Measurements from ENCODE around the gene GALNT17.

Gene GALNT17

GRCh38 chr7:71345117-71345884 lies 213.4 kb downstream of the GALNT17 start:
- no peak for DNase-seq

DNA sequence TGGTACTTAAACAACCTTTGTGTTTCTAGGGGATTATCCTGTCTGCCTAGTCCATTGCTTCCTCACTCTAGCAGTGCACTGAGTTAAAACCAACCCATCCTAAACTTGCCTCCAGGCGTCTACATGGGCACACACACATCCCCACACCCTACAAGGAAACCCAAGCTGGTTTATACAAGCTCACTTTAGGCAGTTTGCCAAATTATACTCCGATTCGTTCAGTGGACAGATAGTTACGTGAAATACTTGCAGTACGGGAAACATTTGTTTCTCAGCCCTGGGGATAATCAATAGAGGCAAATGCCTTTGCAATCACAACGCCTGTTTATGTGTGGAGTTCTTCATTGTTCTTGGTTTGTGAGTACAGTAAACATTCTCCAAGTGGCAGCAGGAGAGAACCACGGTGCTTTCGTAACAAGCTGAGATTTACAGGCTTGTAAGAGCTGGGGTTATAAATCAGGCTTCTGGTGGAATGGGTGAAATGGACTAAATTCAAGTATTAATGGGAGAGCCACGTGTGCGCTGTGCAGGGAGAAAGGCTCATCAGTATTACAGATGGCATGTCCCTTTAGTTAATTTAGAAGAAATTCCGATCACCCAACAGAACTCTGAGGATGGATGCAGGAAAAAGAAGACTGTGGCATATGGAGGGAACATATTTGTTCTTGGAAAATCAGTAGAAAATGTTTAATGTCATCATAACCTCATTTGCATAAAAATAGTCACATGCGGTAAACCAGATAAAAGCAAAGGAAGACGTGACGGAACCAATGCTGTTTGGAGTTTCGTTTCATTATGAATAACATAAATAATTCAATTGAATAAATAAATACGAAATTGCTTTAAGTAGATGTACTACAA lies 217.1 kb downstream of the GALNT17 start:
- no peak for DNase-seq

DNA sequence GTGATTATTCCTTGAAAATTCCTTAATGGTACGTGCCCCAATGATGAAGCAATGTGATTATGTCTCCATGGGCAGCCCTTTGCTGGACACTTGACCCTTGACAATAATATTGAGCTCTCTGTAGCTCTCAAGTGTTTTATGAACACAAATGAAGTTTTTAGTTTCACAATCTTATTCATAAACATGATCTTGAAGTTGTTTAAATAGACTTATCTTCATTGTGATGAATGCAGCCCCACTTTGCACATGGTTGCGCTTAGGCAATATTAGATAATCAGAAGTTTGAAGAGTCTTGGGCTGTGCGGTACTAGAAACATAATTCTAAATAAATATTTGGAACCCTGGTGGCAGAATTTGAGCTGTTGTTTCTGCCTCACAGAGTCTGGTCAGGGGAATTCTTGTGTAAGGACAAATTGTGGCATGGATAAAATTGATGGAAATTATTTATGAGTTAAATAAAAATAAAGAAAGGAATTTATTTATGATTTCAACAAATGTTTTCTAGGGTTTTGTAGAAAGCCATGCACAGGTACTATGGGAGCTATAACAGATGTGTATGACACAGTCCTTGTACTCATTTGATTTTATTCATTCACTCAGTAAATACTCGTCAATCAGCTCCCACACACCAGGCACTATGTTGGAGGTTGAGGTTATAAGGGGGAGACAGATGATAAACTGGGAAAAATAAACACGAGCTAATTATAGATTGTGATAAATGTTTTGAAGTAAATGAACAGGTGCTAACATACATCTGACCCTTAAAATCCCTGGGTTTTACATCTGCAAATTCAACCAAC lies 217.9 kb downstream of the GALNT17 start:
- no peak for DNase-seq

DNA sequence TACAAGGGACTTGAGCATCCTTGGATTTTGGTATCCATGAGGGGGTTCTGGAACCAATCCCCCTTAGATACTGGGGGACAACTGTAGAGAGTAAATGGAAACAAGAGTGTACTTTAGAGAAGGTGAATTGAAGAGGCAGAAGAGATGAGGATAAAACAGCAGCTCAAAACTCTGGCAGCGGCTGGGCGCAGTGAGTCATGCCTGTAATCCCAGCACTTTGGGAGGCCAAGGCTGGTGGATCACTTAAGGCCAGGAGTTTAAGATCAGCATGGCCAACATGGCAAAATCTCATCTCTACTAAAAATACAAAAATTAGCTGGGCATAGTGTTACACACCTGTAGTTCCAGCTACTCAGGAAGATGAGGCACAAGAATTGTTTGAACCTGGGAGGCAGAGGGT lies 218.7 kb downstream of the GALNT17 start:
- DNase-seq: no peak

- DNase-seq: no peak
Measured at GRCh38 chr7:71354716-71355115, 222.8 kb downstream of the GALNT17 start.

GRCh38 chr7:71361451-71362032 lies 229.6 kb downstream of the GALNT17 start:
- no peak for DNase-seq

GRCh38 chr7:71362240-71362639 lies 230.3 kb downstream of the GALNT17 start:
- no peak for DNase-seq

GRCh38 chr7:71363223-71363622 lies 231.3 kb downstream of the GALNT17 start:
- DNase-seq: no peak

DNA sequence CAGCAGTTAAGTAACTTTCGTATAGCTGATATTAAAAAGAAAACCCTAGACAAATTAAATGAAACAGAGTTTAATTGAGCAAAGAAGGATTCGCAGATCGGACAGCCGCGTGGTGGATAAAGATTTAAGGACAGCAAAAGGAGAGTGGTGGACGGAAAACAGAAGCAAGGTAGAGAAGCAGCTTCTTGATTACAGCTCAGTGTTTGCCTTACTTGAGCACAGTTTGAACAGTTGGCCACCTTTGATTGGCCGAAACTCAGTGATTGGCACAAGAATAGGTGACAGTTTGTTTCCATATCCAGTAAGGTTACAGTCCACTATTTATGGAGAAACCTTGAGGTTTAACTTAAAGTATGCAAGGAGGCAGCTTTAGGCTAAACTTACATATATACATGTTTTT lies 231.7 kb downstream of the GALNT17 start:
- no peak for DNase-seq

DNA sequence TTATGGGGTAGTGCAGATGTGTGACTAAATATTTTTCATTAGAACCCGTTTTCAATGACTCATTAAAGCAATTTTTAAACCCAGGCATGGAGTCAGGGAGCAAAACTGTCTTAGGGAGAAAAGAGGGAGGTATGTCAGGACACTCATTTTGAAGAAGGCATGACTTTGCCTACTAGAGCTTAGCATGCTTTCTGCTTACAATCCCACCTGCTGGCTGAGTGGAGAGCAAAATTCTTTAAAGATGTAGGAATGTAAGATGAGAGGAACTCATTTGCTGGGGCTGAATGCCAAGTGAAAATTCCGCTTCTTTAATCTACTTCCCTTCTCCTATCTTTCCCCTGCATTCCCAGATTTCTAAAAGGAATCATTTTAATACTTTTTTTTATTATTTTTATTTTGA lies 232.6 kb downstream of the GALNT17 start:
- no peak for DNase-seq

DNA sequence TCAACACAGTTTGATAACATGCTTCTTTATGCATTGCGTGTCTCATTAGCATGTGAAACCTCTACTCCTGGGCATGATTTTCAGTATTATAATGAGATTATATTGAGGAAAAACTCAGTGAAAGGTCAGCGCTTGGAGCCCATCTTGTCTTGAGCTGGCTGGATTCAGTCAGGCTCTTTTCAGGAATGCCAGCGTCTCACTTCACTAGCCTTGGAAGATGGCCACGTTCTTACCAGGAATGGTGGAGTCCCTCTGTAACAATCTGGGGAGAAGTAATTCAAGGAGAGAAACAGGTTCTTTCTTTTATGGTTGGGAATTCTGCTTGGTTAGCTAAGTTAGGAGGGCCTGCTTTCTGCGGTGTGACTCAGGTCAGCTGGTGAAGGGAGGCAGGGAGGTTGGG lies 241.0 kb downstream of the GALNT17 start:
- no peak for DNase-seq

DNA sequence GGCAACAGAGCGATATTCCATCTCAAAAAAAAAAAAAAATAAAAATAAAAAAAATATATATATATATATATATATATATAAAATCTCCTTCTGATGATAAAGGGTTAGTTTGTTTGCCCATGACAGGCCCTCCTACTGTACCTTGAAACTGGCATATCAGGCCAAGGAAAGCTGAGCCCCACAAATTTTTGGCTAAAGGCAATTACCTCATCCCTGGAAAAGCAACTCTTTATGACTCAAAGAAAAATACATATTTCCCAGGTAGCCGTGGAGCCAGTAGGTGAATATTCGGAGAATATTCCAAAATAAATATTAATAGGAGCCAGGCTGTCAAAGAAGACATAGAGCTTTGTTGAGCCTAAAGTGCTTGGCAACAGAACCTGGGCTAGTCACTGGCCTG lies 245.1 kb downstream of the GALNT17 start:
- DNase-seq: no peak

GRCh38 chr7:71377469-71377868 lies 245.5 kb downstream of the GALNT17 start:
- DNase-seq: no peak

DNA sequence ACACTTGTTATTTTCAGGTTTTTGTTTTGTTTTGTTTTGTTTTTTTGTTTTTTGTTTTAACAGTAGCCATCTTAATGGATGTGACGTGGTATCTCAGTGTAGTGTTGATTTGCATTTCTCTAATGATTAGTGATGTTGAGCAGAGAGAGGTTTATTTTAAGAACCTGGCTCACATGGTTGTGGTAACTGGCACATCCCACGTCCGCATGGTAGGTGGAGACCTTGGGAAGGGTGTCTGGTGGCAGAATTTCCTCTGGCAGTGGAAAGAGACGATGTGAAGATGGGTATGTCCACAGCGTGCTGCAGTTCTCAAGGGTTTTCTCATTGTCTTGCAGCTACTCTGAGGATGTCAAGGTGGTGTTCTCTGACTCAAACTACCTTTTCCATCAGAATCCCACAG lies 252.2 kb downstream of the GALNT17 start:
- no peak for DNase-seq

DNA sequence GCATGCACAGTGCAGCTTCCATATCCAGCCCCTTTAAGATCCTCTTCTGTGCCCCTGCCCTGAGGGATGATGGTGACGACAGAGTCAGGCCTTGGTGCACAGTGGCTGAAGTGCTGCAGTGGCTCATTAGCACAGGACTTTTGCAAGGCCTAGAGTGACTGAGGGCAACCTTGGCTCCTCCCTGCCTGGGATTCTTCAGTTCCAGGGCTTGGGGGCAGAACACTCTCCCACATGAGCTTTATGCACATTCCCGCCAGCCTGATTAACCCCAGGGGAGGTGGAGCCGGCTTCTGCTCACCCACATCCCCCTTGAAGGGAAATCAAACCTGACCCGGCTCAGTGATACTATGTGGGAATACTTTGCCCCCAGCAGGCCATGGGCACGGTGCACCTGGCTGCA lies 253.4 kb downstream of the GALNT17 start:
- no peak for DNase-seq

GRCh38 chr7:71386152-71386785 lies 254.3 kb downstream of the GALNT17 start:
- DNase-seq: no peak

DNA sequence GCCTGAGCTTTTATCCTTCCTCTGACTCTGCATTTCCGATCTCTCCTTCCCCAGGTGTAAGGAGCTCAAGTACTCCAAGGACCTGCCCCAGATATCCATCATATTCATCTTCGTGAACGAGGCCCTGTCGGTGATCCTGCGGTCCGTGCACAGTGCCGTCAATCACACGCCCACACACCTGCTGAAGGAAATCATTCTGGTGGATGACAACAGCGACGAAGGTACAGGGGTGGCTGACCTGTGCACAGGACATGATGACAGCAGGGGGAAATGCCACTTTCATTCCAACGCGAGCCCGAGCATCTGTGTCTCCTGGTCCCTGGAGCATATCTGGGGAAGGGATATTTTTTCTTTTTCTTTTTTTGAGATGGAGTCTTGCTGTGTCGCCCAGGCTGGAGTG lies 256.2 kb downstream of the GALNT17 start:
- DNase-seq: no peak

DNA sequence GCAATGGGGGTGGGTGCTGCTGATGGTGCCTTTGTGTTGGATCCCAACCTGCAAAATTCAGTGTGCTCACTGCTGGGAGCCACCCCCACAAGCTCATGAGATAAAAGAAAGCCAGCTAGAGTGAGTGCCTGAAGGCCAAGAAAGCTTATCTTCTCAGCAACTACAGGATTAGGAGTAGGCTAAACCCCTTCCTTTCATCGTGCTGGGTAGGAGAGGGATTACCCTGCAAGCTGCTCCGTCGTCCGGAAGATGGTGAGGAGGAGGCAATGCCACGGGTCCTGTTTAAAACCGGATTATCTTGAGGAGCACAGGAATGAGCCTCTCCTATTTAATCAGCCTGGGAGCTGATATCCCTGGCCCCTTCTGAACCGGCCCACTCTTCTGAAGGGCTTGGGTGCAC lies 258.0 kb downstream of the GALNT17 start:
- DNase-seq: no peak

DNA sequence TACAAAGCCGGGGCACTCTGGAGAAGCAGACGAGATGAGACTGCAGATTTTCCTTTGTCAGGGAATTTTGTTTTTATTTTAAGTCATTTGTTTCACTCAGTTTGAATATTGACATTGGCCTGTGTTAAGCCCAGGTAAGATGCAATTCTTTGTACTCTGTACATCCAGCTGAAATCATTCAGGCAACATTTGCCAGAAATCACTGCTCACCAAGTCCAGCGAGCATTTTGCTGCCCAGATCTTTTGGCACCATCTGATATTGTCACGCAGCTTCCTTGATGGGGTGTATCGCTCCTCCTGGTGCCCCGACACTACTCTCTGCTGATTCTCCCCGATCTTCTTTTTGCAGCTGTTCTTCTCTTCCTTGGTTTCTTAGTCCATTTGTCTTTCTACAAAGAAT lies 261.7 kb downstream of the GALNT17 start:
- DNase-seq: no peak

DNA sequence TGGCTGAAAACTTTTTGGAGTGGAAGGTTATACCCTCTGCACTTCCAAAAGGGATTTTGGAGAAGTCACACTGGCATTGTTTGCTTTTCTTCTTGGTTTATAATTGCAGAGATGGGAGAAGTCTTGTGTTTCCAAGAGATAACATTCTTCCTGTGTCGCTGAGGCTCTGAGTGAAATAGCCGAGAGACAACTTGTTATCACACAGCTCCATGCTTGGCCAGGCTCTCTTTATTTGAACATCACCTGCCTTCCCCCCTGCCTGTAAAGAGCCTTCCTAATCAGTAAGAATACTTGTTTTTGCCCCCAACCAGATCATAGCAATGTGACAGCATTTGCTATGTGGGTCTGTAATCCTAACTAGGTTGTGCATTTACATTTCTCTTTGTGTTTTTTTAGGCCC lies 270.7 kb downstream of the GALNT17 start:
- no peak for DNase-seq

- no peak for DNase-seq
Measured at GRCh38 chr7:71403202-71403946, 271.4 kb downstream of the GALNT17 start.

Data from activated CD4-positive, alpha-beta T cell treated with anti-CD3 and anti-CD28 coated beads for 48 hours (primary cell).